GM23248 (cell line): ENCODE results near the gene ZNF277. TPM values are rescaled to one million over a fixed set of nuclear protein-coding genes. Genes with fewer than 3 reads are reported as not detected.
"Not testable (repeated sequence)": the region's sequence is repeated elsewhere in the genome, so short reads cannot be mapped to it uniquely, and the experiment has no call there.

Experiments
- DNase-seq: peaks from one replicate; pipeline ENCODE4 v3.0.0-alpha.2; 2015
- H2AFZ ChIP-seq: fragments of 200-600 bp; sonication (generic); 2 replicates; pipeline ENCODE4 v1.6.1; 2016; ENCODE audit warnings: antibody characterized with exemption
- H3F3A ChIP-seq: fragments of 200-600 bp; sonication (generic); 2 replicates; pipeline ENCODE4 v1.6.1; 2016; ENCODE audit warnings: mild to moderate bottlenecking, antibody characterized with exemption, mixed run types; ENCODE audit not compliant: insufficient read depth
- H3K27ac ChIP-seq: fragments of 200-600 bp; sonication (generic); 2 replicates; pipeline ENCODE4 v1.5.1; 2016; ENCODE audit warnings: mild to moderate bottlenecking
- H3K27me3 ChIP-seq: fragments of 200-600 bp; sonication (generic); replicated peaks from 2 replicates; pipeline ENCODE4 v1.6.1; 2016; ENCODE audit warnings: mild to moderate bottlenecking; ENCODE audit not compliant: insufficient read depth
- H3K36me3 ChIP-seq: fragments of 200-600 bp; sonication (generic); 2 replicates; pipeline ENCODE4 v1.6.1; 2016; ENCODE audit warnings: low read depth, mild to moderate bottlenecking
- H3K4me1 ChIP-seq: fragments of 200-600 bp; sonication (generic); 2 replicates; pipeline ENCODE4 v1.6.1; 2016; ENCODE audit warnings: mild to moderate bottlenecking; ENCODE audit not compliant: insufficient read depth
- H3K4me2 ChIP-seq: fragments of 200-600 bp; sonication (generic); one replicate; pipeline ENCODE4 v1.6.1; 2016; ENCODE audit warnings: mild to moderate bottlenecking; ENCODE audit not compliant: unreplicated experiment
- H3K4me3 ChIP-seq: fragments of 200-600 bp; sonication (generic); 2 replicates; pipeline ENCODE4 v1.5.1; 2016; ENCODE audit warnings: mild to moderate bottlenecking
- H3K79me2 ChIP-seq: fragments of 200-600 bp; sonication (generic); 2 replicates; pipeline ENCODE4 v1.6.1; 2016; ENCODE audit warnings: mild to moderate bottlenecking; ENCODE audit not compliant: insufficient read depth
- H3K9ac ChIP-seq: fragments of 200-600 bp; sonication (generic); 2 replicates; pipeline ENCODE4 v1.6.1; 2016; ENCODE audit warnings: mild to moderate bottlenecking
- H3K9me2 ChIP-seq: fragments of 200-600 bp; sonication (generic); 2 replicates; pipeline ENCODE4 v1.6.1; 2016; ENCODE audit warnings: mixed run types, mild to moderate bottlenecking, moderate library complexity; ENCODE audit not compliant: insufficient read depth
- H3K9me3 ChIP-seq: fragments of 200-600 bp; sonication (generic); one replicate; pipeline ENCODE4 v1.6.1; 2017; ENCODE audit warnings: low read depth
- H4K20me1 ChIP-seq: fragments of 200-600 bp; sonication (generic); 2 replicates; pipeline ENCODE4 v1.6.0; 2016; ENCODE audit not compliant: insufficient read depth
- EZH2 ChIP-seq: fragments of 200-600 bp; sonication (generic); IDR thresholded peaks from 2 replicates; pipeline ENCODE4 v1.6.1; 2018; ENCODE audit warnings: antibody characterized with exemption, mild to moderate bottlenecking; ENCODE audit not compliant: insufficient read depth, poor library complexity, severe bottlenecking
- EZH2phosphoT487 ChIP-seq: fragments of 200-600 bp; sonication (generic); IDR thresholded peaks from 2 replicates; pipeline ENCODE4 v1.6.1; 2018; ENCODE audit warnings: antibody characterized with exemption, moderate library complexity, mild to moderate bottlenecking, low read depth; ENCODE audit not compliant: insufficient read depth
- WGBS, 2 experiments: methylation state at CpG; one replicate each; pipeline ENCODE4 v1.1.6; 2015 to 2017; ENCODE audit warnings: low lambda C conversion rate in 2 of 2, low coverage in 1 of 2; ENCODE audit errors: missing lambda C conversion rate in 2 of 2; 5-methylcytosine and 5-hydroxymethylcytosine counted together
- in situ Hi-C: fragments of 300-500 bp; cut with MboI; formaldehyde crosslinking; loops from 2 replicates; pipeline ENCODE4 v1.15.0; 2020
- polyA plus RNA-seq: library from polyadenylated mRNA; unstranded; fragments of >200 nt; fragmentation: Nextera tagmentation; extraction: Ambion mirVana; gene quantifications from 2 replicates; pipeline ENCODE4 v1.2.1, GENCODE V29; 2016
- total RNA-seq: library from RNA; depleted of rRNA; stranded (reverse); fragments of >200 nt; shearing (Covaris generic); gene quantifications from 2 replicates; pipeline ENCODE4 v1.2.3, GENCODE V29; 2014

Gene ZNF277
- total and polyA plus RNA-seq, 2 experiments from 2014 or later = 10.0 to 25.1 TPM

- Histone ChIP-seq H3K4me2 (no peak overlapping the region), H3K27ac (no peak overlapping the region), H3K27me3 (no peaks in the 10 kb centered on the region), H3K36me3 (no peaks in the 10 kb centered on the region), H4K20me1 (no peaks in the 10 kb centered on the region), H2AFZ (no peak overlapping the region), H3K9ac (no peak overlapping the region), H3K9me2 (no peaks in the 10 kb centered on the region), H3K4me1 (no peaks in the 10 kb centered on the region), H3K9me3 (no peaks in the 10 kb centered on the region), H3F3A (no peaks in the 10 kb centered on the region), H3K4me3 (no peak overlapping the region), H3K79me2 (no peaks in the 10 kb centered on the region)
- TF ChIP-seq EZH2phosphoT487 (no peak), EZH2 (no peak)
- in situ Hi-C loops = no loop called here
- WGBS, 2 experiments = 93 to 98% methylated on average over 2 of the region's 2 CpGs
- no peak for DNase-seq
These were observed 100.4 kb downstream of the ZNF277 start for GRCh38 chr7:112306903-112307302.

DNA sequence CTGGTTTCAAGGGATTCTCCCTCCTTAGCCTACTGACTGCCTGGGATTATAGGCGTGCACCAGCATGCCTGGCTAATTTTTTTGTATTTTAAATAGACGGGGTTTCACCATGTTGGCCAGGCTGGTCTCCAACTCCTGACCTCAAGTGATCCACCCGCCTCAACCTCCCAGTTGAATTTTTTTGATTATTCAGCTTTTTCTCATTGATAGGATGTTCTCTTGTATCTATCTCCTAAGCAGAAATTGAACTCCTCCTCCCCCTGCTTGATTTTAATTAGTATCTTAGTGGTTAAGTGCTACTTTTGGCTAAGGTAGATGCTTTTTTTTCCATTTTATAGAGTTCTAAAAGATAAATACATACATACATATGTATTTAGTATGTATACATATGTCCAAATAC lies 101.0 kb downstream of the ZNF277 start:
- 72 to 85% methylated on average over 3 of the region's 3 CpGs for WGBS, 2 experiments
- in situ Hi-C loops = no loop called here
- no peaks in the 10 kb centered on the region for H3K9me2 ChIP-seq
- H3K36me3 ChIP-seq = no peaks in the 10 kb centered on the region
- no peak overlapping the region for H3K4me3 ChIP-seq
- H3K79me2 ChIP-seq = no peaks in the 10 kb centered on the region
- no peaks in the 10 kb centered on the region for H4K20me1 ChIP-seq
- no peaks in the 10 kb centered on the region for H3K27me3 ChIP-seq
- H3K4me2 ChIP-seq = no peak overlapping the region
- no peaks in the 10 kb centered on the region for H3K4me1 ChIP-seq
- no peak overlapping the region for H2AFZ ChIP-seq
- no peak overlapping the region for H3K27ac ChIP-seq
- H3F3A ChIP-seq = no peaks in the 10 kb centered on the region
- TF ChIP-seq EZH2phosphoT487 (no peak), EZH2 (no peak)
- H3K9me3 ChIP-seq = no peaks in the 10 kb centered on the region
- no peak for DNase-seq
- H3K9ac ChIP-seq = no peak overlapping the region

- no peaks in the 10 kb centered on the region for H3K27me3 ChIP-seq
- H3F3A ChIP-seq = no peaks in the 10 kb centered on the region
- no peak for DNase-seq
- WGBS, 2 experiments = 90 to 95% methylated on average over 3 of the region's 3 CpGs
- no peaks in the 10 kb centered on the region for H4K20me1 ChIP-seq
- no peak overlapping the region for H3K4me3 ChIP-seq
- H3K9ac ChIP-seq = no peak overlapping the region
- H3K4me1 ChIP-seq = no peaks in the 10 kb centered on the region
- H3K4me2 ChIP-seq = no peak overlapping the region
- no peaks in the 10 kb centered on the region for H3K79me2 ChIP-seq
- H2AFZ ChIP-seq = no peak overlapping the region
- in situ Hi-C loops = no loop called here
- H3K9me3 ChIP-seq = no peaks in the 10 kb centered on the region
- TF ChIP-seq EZH2phosphoT487 = no peak
- no peak for TF ChIP-seq EZH2
- no peak overlapping the region for H3K27ac ChIP-seq
- no peaks in the 10 kb centered on the region for H3K9me2 ChIP-seq
- H3K36me3 ChIP-seq = no peaks in the 10 kb centered on the region
These were observed 102.5 kb downstream of the ZNF277 start for GRCh38 chr7:112308974-112309373.

- WGBS, 2 experiments = 94 to 96% methylated on average over 2 of the region's 2 CpGs
- H3K9me2 ChIP-seq, H3K36me3 ChIP-seq, H3F3A ChIP-seq, H3K9me3 ChIP-seq, in situ Hi-C loops, H4K20me1 ChIP-seq, H3K27ac ChIP-seq, DNase-seq, H3K4me3 ChIP-seq, H3K4me1 ChIP-seq, H3K27me3 ChIP-seq, H2AFZ ChIP-seq, H3K9ac ChIP-seq, H3K4me2 ChIP-seq, H3K79me2 ChIP-seq: not testable (repeated sequence)
These were observed 110.3 kb downstream of the ZNF277 start for GRCh38 chr7:112316803-112317202.

DNA sequence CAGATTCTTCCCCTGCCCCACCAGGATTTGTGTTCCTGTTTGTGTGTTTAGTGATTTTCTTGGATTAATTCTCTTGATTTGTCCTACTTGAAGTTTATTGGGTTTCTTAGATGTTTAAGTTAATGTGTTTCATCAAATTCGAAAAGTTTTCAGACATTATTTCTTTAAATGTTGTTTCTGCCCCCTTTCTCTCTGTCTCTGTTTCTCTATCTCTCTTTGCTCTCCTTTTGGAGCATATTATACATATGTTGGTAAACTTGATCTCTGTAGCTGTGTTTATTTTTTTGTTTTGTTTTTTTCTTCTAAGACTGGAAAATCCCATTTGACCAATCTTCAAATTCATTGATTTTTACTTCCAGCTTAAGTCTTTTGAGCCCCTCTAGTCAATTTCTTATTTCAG lies 115.6 kb downstream of the ZNF277 start:
- no peaks in the 10 kb centered on the region for H3K27me3 ChIP-seq
- no peak overlapping the region for H3K27ac ChIP-seq
- H3K9me3 ChIP-seq = peaks cover 2% of the 10 kb centered on the region
- H3K79me2 ChIP-seq = no peaks in the 10 kb centered on the region
- peaks cover 13% of the 10 kb centered on the region; the same call in 1 of the 2 replicates for H3K36me3 ChIP-seq
- H3K4me1 ChIP-seq = no peaks in the 10 kb centered on the region
- H3K9me2 ChIP-seq = no peaks in the 10 kb centered on the region
- in situ Hi-C loops = no loop called here
- no peak overlapping the region for H3K4me2 ChIP-seq
- H4K20me1 ChIP-seq = no peaks in the 10 kb centered on the region
- no peak overlapping the region for H3K4me3 ChIP-seq
- no peaks in the 10 kb centered on the region for H3F3A ChIP-seq
- H3K9ac ChIP-seq = no peak overlapping the region
- no peak for DNase-seq
- WGBS, 2 experiments = 66 to 75% methylated on average over 1 of the region's 1 CpG
- no peak overlapping the region for H2AFZ ChIP-seq
- TF ChIP-seq EZH2 (no peak), EZH2phosphoT487 (no peak)
